LNCaP clone FGC (cell line): Measurements from ENCODE around the gene CHIC2.
"Not testable (repeated sequence)": the region's sequence is repeated elsewhere in the genome, so short reads cannot be mapped to it uniquely, and the experiment has no call there.

Source experiments
- DNase-seq: peaks from one replicate; pipeline ENCODE4 v3.0.0-alpha.2; 2011; ENCODE audit warnings: low read depth
- H3K4me3 ChIP-seq: 2 replicates; pipeline ENCODE4 v1.5.1; 2011; ENCODE audit warnings: mild to moderate bottlenecking, low read depth, low read length, control low read depth
- CTCF ChIP-seq: IDR thresholded peaks from 2 replicates; pipeline ENCODE4 v1.5.1; 2012; ENCODE audit warnings: mild to moderate bottlenecking; ENCODE audit not compliant: control insufficient read depth, insufficient read depth; ENCODE audit errors: extremely low read depth

CHIC2 gene

DNA sequence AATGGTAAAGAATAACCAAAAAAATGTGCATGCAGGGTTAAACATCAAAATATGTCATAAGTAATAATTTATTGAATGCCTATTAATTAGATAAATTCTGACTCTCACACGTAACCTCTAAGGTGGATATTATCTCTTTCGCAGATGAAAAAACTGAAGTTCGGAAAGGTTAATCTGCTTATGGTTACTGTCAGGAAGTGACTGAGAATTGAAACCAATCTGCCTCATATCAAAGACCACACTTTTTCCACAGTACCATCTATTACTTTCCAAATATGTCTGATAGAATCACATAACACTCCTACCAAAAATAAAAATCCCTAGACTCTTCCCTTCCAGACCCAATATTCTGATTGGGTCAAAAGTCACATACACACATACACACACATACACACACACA lies 6.2 kb downstream of the CHIC2 start:
- H3K4me3 ChIP-seq = no peak overlapping the region

DNA sequence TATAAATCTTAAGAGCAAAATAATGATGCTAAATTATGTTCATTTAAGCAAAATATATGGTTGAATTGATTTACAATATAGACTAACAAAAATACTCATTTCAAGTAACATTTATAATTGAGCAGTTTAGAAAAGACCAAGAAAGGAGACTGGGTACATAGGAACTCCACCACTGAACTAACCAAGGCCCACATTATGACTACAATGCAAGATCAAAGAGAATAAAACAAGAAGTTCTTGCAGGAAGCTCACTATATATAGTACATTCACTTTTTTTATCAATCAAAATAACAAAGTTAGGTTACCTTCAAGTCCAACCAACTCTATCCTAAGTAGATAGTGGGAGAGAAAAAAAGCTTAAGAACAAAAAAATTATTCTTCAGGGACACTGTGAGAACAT lies 8.0 kb downstream of the CHIC2 start:
- DNase-seq = no peak
- H3K4me3 ChIP-seq = no peak overlapping the region
- TF ChIP-seq CTCF = no peak

More for the DNA sequence above, 6.2 kb downstream of the CHIC2 start:
- no peak for TF ChIP-seq CTCF
- DNase-seq = no peak

DNA sequence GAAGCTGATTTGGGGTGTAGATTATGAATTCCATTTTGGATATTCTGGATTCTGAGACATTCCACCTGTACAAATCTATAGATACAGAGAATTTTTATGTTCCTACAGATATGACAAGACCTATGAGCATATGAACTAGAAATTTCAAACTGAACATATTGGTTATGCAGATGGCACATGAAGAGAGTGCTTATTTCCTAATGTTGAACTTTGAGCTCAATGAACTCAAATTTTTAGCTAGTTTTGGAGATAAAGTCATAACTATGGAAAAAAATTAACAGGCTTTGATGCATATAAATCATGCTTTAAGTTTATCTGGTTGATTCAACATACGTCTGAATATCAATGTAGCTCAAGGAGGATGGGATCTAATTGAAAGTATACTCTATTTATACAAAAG lies 8.9 kb downstream of the CHIC2 start:
- no peak for DNase-seq
- TF ChIP-seq CTCF = no peak
- H3K4me3 ChIP-seq = no peak overlapping the region

GRCh38 chr4:54054501-54054900 lies 9.9 kb downstream of the CHIC2 start:
- DNase-seq = no peak
- no peak overlapping the region for H3K4me3 ChIP-seq
- no peak for TF ChIP-seq CTCF

DNA sequence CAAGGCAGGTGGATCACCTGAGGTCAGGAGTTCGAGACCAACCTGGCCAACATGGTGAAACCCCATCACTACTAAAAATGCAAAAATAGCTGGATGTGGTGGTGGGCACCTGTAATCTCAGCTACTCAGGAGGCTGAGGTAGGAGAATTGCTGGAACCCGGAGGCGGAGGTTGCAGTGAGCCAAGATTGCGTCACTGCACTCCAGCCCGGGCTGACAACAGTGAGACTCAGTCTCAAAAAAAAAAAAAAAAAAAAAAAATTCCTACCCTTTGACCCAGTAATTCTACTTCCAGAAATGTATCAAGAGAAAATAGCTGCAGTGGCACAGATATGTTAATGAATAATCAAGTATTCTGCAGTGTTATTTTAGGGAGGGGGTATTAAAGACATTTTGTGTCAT lies 11.1 kb downstream of the CHIC2 start:
- not testable (repeated sequence) for H3K4me3 ChIP-seq, DNase-seq

DNA sequence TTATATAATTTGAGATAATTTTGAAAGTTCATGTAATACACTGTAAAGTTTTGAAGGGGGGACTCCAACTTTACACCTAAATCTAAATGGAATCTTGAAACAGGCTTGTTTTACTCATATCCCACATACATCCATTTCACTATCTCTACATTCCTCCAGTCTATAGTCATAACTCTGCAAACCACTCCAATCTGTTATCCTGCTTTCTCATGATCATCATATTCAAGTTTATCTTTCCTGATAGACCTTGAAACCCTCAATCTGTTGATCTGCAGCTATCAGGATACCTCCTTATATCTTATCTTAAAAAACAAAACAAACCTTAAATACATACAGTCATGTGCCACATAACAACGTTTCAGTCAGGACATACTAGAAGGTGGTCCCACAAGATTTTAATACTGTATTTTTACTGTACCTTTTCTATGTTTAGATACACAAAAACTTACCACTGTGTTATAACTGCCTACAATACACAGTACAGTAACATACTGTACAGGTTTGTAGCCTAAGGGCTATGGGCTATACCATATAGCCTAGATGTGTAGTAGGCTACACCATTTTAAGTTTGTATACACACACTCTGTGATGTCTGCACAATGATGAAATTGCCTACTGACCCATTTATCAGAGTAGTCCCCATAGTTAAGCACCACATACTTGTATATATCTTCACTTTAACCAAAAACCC lies 14.0 kb downstream of the CHIC2 start:
- TF ChIP-seq CTCF = no peak
- H3K4me3 ChIP-seq = no peak overlapping the region
- no peak for DNase-seq

DNA sequence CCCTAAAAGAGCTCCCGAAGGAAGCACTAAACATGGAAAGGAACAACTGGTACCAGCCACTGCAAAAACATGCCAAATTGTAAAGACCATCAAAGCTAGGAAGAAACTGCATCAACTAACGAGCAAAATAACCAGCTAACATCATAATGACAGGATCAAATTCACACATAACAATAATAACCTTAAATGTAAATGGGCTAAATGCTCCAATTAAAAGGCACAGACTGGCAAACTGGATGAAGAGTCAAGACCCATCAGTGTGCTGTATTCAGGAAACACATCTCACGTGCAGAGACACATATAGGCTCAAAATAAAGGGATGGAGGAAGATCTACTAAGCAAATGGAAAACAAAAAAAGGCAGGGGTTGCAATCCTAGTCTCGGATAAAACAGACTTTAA lies 20.8 kb downstream of the CHIC2 start:
- H3K4me3 ChIP-seq, DNase-seq: not testable (repeated sequence)

GRCh38 chr4:54041933-54042332 lies 22.5 kb downstream of the CHIC2 start:
- no peak overlapping the region for H3K4me3 ChIP-seq
- DNase-seq = no peak
- TF ChIP-seq CTCF = no peak
